NCI-H446 (cell line): ENCODE data around the gene RYR2.
"Not testable (repeated sequence)": the region's sequence is repeated elsewhere in the genome, so short reads cannot be mapped to it uniquely, and the experiment has no call there.

Experiments
- DNase-seq, 2 experiments: peaks; one replicate each; lab custom pipeline; 2025; lab: John Stamatoyannopoulos, UW

RYR2 gene

GRCh38 chr1:237084341-237085077 is 42.5 kb downstream of the RYR2 start:
- DNase-seq: no peak

GRCh38 chr1:237091691-237092090 is 49.7 kb downstream of the RYR2 start:
- no peak for DNase-seq

- no peak for DNase-seq
Measured at GRCh38 chr1:237093691-237094090, 51.7 kb downstream of the RYR2 start.

- DNase-seq: no peak
Measured at GRCh38 chr1:237098541-237098940, 56.6 kb downstream of the RYR2 start.

- no peak for DNase-seq
Measured at GRCh38 chr1:237103021-237103420, 61.0 kb downstream of the RYR2 start.

GRCh38 chr1:237104096-237104495 is 62.1 kb downstream of the RYR2 start:
- no peak for DNase-seq

- no peak for DNase-seq
Measured at GRCh38 chr1:237105826-237106225, 63.8 kb downstream of the RYR2 start.

GRCh38 chr1:237108297-237109040 is 66.5 kb downstream of the RYR2 start:
- DNase-seq: no peak

- DNase-seq: no peak
Measured at GRCh38 chr1:237111807-237112206, 69.8 kb downstream of the RYR2 start.

GRCh38 chr1:237112663-237113062 is 70.7 kb downstream of the RYR2 start:
- no peak for DNase-seq

GRCh38 chr1:237115035-237115434 is 73.1 kb downstream of the RYR2 start:
- DNase-seq: no peak

- DNase-seq: no peak
Measured at GRCh38 chr1:237119091-237119490, 77.1 kb downstream of the RYR2 start.

GRCh38 chr1:237120683-237121082 is 78.7 kb downstream of the RYR2 start:
- DNase-seq: no peak

- DNase-seq: peak in 1 of 2 experiments; percentile 44
Measured at GRCh38 chr1:237124856-237125462, 83.0 kb downstream of the RYR2 start.

- DNase-seq: no peak
Measured at GRCh38 chr1:237126180-237126579, 84.2 kb downstream of the RYR2 start.

GRCh38 chr1:237127301-237127700 is 85.3 kb downstream of the RYR2 start:
- not testable (repeated sequence) for DNase-seq

- no peak for DNase-seq
Measured at GRCh38 chr1:237133921-237134320, 91.9 kb downstream of the RYR2 start.

GRCh38 chr1:237134929-237135328 is 92.9 kb downstream of the RYR2 start:
- DNase-seq: no peak

GRCh38 chr1:237138551-237138950 is 96.6 kb downstream of the RYR2 start:
- no peak for DNase-seq

GRCh38 chr1:237139732-237140131 is 97.7 kb downstream of the RYR2 start:
- no peak for DNase-seq

- no peak for DNase-seq
Measured at GRCh38 chr1:237140986-237141385, 99.0 kb downstream of the RYR2 start.

- DNase-seq: no peak
Measured at GRCh38 chr1:237141502-237141901, 99.5 kb downstream of the RYR2 start.
